NCI-H1105 treated with DMSO at 0.1 percent for 48 hours (cell line): ENCODE results near the gene RPRD1B.

Source experiments
- DNase-seq: peaks from one replicate; lab custom pipeline; 2025; lab: John Stamatoyannopoulos, UW

The RPRD1B gene

GRCh38 chr20:38033330-38034107, at the start of gene RPRD1B, which contains the start of gene TTI1:
Gene RPRD1B (plus strand): TSS chr20:38033746. CDS start chr20:38033948, 202 bp downstream.
Gene TTI1 (minus strand): TSS chr20:38033456. CDS start chr20:38013816, 19,640 bp downstream.
- DNase-seq, result peak; percentile 90

- peak; percentile 92 for DNase-seq
Observed at GRCh38 chr20:37984018-37984785, 49.3 kb upstream of the RPRD1B start.

- DNase-seq, result no peak
Observed at GRCh38 chr20:37986044-37986858, 47.3 kb upstream of the RPRD1B start.

- no peak for DNase-seq
Observed at GRCh38 chr20:37986873-37987601, 46.5 kb upstream of the RPRD1B start.

GRCh38 chr20:37987602-37988290, 45.8 kb upstream of the RPRD1B start:
- DNase-seq, result no peak

- no peak for DNase-seq
Observed at GRCh38 chr20:37988306-37988954, 45.1 kb upstream of the RPRD1B start.

- DNase-seq, result peak; percentile 5
Observed at GRCh38 chr20:37989601-37990295, 43.8 kb upstream of the RPRD1B start.

- no peak for DNase-seq
Observed at GRCh38 chr20:37990571-37991151, 42.9 kb upstream of the RPRD1B start.

- no peak for DNase-seq
Observed at GRCh38 chr20:37991157-37991866, 42.2 kb upstream of the RPRD1B start.

- DNase-seq, result no peak
Observed at GRCh38 chr20:37991908-37992307, 41.6 kb upstream of the RPRD1B start.

- DNase-seq, result peak; percentile 26
Observed at GRCh38 chr20:37992802-37993409, 40.6 kb upstream of the RPRD1B start.

- DNase-seq, result no peak
Observed at GRCh38 chr20:37994512-37994911, 39.0 kb upstream of the RPRD1B start.

GRCh38 chr20:37995856-37996605, 37.5 kb upstream of the RPRD1B start:
- no peak for DNase-seq

- no peak for DNase-seq
Observed at GRCh38 chr20:37997516-37997915, 36.0 kb upstream of the RPRD1B start.

- DNase-seq, result no peak
Observed at GRCh38 chr20:37999526-38000263, 33.9 kb upstream of the RPRD1B start.

- no peak for DNase-seq
Observed at GRCh38 chr20:38000293-38000692, 33.3 kb upstream of the RPRD1B start.
